ENCODE results near the gene ZFP3. TPM values are rescaled to one million over a fixed set of nuclear protein-coding genes. Genes with fewer than 3 reads are reported as not detected.
"Not testable (repeated sequence)": the region's sequence is repeated elsewhere in the genome, so short reads cannot be mapped to it uniquely, and the experiment has no call there.

ZFP3 gene
- total and polyA plus RNA-seq, 11 donors, result 4.0 to 14.5 (median 9.3) TPM

DNA sequence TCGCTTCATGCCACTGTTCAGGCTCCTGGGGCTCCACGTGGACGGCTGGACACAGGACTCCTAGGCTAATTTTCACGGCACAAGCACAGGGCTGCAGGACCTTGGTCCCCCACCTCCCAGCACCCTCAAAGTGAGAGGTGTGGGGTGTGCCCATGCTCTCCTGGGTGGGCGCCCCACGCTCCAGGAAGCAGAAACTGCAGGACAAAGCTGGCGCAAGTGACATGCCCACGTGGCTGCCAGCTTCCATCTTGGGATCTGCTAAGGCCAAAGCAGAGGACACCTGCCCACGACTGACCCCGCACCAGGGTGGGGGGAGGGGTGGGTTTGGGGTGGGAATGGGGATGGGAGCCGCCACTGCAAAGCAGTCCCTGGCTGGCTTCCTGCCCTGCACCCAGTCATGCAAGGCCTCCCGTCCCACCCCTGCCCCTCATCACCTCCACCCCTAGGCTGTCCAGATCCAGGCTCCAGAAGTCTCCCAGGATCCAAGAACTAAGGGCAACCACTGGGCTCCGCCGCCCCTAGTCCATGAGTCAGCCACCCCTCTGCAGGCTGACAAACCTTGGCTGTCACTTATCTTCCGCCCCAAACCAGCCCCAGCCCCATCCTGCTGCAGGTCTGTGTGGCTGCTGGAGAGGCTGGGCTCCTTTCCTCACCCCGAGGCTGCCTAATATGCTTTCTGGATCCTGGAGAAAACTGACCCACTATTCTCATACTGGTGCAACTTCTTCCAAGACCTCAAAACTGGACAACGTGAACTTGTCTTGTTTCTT is 48.6 kb downstream of the ZFP3 start:
- Histone ChIP-seq H3K4me3 (no peak overlapping the region), H3K4me1 (peaks cover 0 to 13% (median 2%) of the 10 kb centered on the region in 12 donors), H3K9me3 (no peaks in the 10 kb centered on the region), H3K27ac (no peak overlapping the region), H3K27me3 (peaks cover 0 to 23% (median 11%) of the 10 kb centered on the region in 9 donors), H3K36me3 (no peaks in the 10 kb centered on the region)
- ATAC-seq, result no peak
- intact Hi-C loops (cut with DNase I), result no loop called here
- DNase-seq, result peak in 1 of 5 donors; percentile 8
- 78 to 88% (median 81%) methylated on average over 11 to 17 of the region's 17 CpGs for WGBS, 4 donors
- TF ChIP-seq POLR2A (IDR thresholded peaks at IDR 0.05), result no peak
- TF ChIP-seq, protein P1, sequence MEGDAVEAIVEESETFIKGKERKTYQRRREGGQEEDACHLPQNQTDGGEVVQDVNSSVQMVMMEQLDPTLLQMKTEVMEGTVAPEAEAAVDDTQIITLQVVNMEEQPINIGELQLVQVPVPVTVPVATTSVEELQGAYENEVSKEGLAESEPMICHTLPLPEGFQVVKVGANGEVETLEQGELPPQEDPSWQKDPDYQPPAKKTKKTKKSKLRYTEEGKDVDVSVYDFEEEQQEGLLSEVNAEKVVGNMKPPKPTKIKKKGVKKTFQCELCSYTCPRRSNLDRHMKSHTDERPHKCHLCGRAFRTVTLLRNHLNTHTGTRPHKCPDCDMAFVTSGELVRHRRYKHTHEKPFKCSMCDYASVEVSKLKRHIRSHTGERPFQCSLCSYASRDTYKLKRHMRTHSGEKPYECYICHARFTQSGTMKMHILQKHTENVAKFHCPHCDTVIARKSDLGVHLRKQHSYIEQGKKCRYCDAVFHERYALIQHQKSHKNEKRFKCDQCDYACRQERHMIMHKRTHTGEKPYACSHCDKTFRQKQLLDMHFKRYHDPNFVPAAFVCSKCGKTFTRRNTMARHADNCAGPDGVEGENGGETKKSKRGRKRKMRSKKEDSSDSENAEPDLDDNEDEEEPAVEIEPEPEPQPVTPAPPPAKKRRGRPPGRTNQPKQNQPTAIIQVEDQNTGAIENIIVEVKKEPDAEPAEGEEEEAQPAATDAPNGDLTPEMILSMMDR (IDR thresholded peaks at IDR 0.05), result no peak

DNA sequence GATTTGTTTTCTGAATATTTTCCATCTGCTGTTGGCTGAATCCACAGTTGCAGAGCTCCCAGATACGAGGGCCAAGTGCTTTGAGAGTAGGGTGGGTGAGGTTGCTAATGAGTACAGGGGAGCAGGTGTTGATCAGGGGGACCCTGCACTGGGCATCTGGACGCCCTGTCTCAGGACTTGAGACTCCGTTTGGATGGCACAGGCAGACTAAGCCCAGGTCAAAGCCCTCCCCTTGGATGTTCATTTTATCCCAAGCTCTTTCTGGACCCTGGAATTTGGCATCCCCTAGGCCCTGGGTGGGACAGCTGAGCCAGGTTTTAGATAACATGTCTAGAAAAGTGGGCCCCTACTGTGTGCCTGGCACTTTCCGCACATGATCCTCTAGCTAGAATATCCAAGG is 49.6 kb downstream of the ZFP3 start:
- TF ChIP-seq POLR2A (IDR thresholded peaks at IDR 0.05), result no peak
- TF ChIP-seq, protein P1 (IDR thresholded peaks at IDR 0.05), result no peak
- no peaks in the 10 kb centered on the region for H3K9me3 ChIP-seq
- ATAC-seq (no peak), DNase-seq (peak in 1 of 5 donors; percentile 9)
- no peak overlapping the region for H3K4me3 ChIP-seq
- peaks cover 0 to 14% (median 6%) of the 10 kb centered on the region in 9 donors for H3K27me3 ChIP-seq
- intact Hi-C loops (cut with DNase I), result no loop called here
- peaks cover 0 to 6% (median 0%) of the 10 kb centered on the region in 12 donors for H3K4me1 ChIP-seq
- no peaks in the 10 kb centered on the region for H3K36me3 ChIP-seq
- 75 to 78% (median 77%) methylated on average over 4 of the region's 4 CpGs for WGBS, 4 donors
- no peak overlapping the region for H3K27ac ChIP-seq

DNA sequence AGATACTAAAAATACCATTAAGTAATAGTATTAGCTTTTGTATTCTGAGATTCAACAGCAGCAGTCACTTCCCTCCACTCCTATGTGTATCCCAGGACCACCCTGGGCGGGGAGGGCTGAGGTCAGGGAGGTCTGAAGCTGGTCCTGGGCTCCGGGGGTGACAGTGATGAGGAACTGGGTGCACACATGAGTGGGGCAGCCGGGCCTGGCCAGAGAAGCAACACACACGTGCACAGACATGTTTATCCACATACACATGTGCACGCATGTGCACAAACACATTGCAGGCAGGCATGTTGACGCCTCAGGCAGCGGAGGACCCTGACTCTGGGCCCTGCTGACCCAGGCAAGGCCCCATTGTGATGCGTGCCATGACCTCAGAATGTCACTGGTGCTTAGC is 50.1 kb downstream of the ZFP3 start:
- not testable (repeated sequence) for ATAC-seq, DNase-seq

DNA sequence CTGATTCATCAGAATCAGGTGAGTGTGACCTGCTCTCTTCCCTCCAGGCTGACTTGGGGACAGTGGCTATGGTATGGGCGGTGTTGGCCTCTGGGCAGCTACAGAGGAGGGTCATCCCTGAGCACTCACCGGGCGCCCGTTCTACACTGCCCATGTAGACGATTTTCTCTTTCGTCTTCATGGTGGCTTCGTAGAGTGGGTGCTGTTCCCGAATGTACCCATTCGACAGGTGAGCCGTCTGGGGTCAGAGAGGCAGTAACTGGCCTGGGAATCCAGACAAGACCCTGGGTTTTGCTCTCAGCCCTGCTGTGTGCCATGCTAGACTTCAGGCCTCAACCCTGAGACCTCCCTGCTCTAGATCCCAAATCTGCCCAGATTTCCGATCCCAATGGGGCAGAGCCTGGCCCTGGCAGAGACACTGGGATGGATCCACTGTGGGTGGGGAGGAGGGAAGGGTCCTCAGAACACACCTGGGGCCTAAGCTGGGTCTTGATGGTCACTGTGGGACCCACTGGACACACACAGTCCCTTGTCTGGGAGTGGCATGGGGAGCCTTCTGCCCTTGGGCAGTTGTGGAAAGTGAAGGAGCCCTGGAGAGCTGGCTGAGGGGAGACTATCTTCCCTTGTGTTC is 50.8 kb downstream of the ZFP3 start:
- no peak for TF ChIP-seq POLR2A (IDR thresholded peaks at IDR 0.05)
- TF ChIP-seq, protein P1 (IDR thresholded peaks at IDR 0.05), result no peak
- no peaks in the 10 kb centered on the region for H3K4me1 ChIP-seq
- no peak overlapping the region for H3K4me3 ChIP-seq
- 88 to 98% (median 90%) methylated on average over 8 to 11 of the region's 11 CpGs for WGBS, 4 donors
- no peaks in the 10 kb centered on the region for H3K36me3 ChIP-seq
- H3K27ac ChIP-seq, result no peak overlapping the region
- ATAC-seq, result no peak
- H3K27me3 ChIP-seq, result peaks cover 0 to 3% (median 0%) of the 10 kb centered on the region in 9 donors
- intact Hi-C loops (cut with DNase I), result no loop called here
- DNase-seq, result peak in 1 of 5 donors; percentile 6
- H3K9me3 ChIP-seq, result no peaks in the 10 kb centered on the region

More for the DNA sequence above, 50.1 kb downstream of the ZFP3 start:
- 71 to 88% (median 79%) methylated on average over 8 of the region's 8 CpGs for WGBS, 4 donors
- H3K9me3 ChIP-seq; H3K4me3 ChIP-seq; H3K36me3 ChIP-seq; intact Hi-C loops (cut with DNase I); H3K27me3 ChIP-seq; H3K27ac ChIP-seq; H3K4me1 ChIP-seq: not testable (repeated sequence)

DNA sequence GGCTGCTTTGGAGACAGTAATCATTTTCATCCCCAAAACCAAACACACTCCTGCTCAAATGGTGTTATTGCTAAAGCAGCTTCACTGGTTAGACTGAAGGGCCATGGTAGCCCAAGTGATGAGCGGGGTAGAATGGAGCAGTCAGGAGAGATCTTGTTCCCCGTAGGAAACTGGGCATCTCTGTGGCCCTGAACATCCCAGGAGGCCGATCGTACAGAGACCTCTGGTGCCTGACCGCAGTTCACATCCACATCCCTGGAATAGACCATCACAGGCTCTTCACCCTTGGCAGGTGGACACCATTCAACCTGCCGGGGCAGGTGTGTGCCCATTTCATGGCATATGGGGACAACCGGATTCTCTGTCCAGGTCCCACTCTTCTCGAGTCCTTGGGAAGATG is 51.5 kb downstream of the ZFP3 start:
- H3K4me3 ChIP-seq; DNase-seq; H3K9me3 ChIP-seq; H3K36me3 ChIP-seq; ATAC-seq; intact Hi-C loops (cut with DNase I); H3K4me1 ChIP-seq; H3K27ac ChIP-seq; H3K27me3 ChIP-seq: not testable (repeated sequence)
- 87 to 95% (median 93%) methylated on average over 4 to 8 of the region's 8 CpGs for WGBS, 4 donors

DNA sequence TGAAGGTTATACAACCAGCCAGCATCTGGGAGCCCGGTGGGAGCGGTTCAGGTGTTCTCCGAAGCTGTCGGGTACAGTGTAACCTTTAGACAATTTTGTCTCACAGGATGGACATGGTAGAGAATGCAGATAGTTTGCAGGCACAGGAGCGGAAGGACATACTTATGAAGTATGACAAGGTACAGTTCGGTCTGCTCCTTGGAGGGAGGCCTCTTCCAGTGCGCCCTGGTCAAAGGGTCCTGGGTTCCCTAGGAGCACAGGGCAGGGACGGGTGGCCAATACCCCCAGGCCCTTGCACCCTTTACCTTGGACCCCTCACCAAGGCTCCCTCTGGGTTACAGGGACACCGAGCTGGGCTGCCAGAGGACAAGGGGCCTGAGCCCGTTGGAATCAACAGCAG is 52.0 kb downstream of the ZFP3 start:
- H3K4me1 ChIP-seq; DNase-seq; H3K27me3 ChIP-seq; intact Hi-C loops (cut with DNase I); H3K4me3 ChIP-seq; H3K27ac ChIP-seq; ATAC-seq; H3K9me3 ChIP-seq; H3K36me3 ChIP-seq: not testable (repeated sequence)
- 90 to 95% (median 92%) methylated on average over 8 to 10 of the region's 10 CpGs for WGBS, 4 donors

DNA sequence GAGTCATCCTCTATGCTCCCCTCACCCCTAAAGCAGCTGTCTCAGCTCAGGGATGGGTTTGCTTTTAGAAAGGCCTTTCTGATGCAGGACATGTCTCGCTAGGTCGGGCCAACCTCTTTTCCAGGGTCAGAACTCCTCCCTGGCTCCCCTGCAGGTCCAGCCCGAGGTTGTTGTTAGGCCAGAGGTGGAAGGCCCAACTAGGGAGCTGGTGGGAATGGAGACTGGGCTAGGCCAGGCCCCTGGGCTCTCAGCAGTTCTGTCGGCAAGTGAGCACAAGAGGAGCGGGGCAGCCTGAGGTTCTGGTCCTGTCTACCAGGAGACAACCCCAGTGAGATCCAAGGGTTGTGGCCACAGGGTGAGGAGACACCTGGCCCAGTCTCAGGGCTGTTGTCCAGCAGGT is 52.4 kb downstream of the ZFP3 start:
- intact Hi-C loops (cut with DNase I); DNase-seq; H3K27ac ChIP-seq; H3K27me3 ChIP-seq; ATAC-seq; H3K4me3 ChIP-seq; H3K36me3 ChIP-seq; H3K4me1 ChIP-seq; H3K9me3 ChIP-seq: not testable (repeated sequence)
- 77 to 85% (median 78%) methylated on average over 3 to 5 of the region's 5 CpGs for WGBS, 4 donors

Measured in heart left ventricle (tissue), 16 donors.